Subcutaneous adipose tissue (tissue), 4 donors: Measurements from ENCODE around the gene STXBP6. TPM values are rescaled to one million over a fixed set of nuclear protein-coding genes. Genes with fewer than 3 reads are reported as not detected.

Source experiments
- CTCF ChIP-seq: fragments of 450-650 bp; IDR thresholded peaks from one replicate; pipeline ENCODE4 v1.5.1; 2016; ENCODE audit warnings: low read depth, mild to moderate bottlenecking, control low read depth, antibody characterized with exemption, moderate library complexity
- total RNA-seq, 4 donors: library from RNA; depleted of rRNA; stranded (reverse); fragments of >200 nt; gene quantifications; one replicate each; pipeline ENCODE4 v1.1.0, GENCODE V29; 2016

STXBP6 gene
- total RNA-seq, 4 donors from 2014 or later: 5.4 to 11.7 (median 9.3) TPM

- no peak for TF ChIP-seq CTCF
Observed at GRCh38 chr14:25034803-25035681, 14.9 kb downstream of the STXBP6 start.

- no peak for TF ChIP-seq CTCF
Observed at GRCh38 chr14:25033358-25033757, 16.6 kb downstream of the STXBP6 start.

- no peak for TF ChIP-seq CTCF
Observed at GRCh38 chr14:25032092-25032784, 17.7 kb downstream of the STXBP6 start.

GRCh38 chr14:25026476-25027137, 23.3 kb downstream of the STXBP6 start:
- no peak for TF ChIP-seq CTCF

GRCh38 chr14:25019892-25020291, 30.1 kb downstream of the STXBP6 start:
- TF ChIP-seq CTCF: no peak

GRCh38 chr14:25017562-25017961, 32.4 kb downstream of the STXBP6 start:
- TF ChIP-seq CTCF: no peak

- no peak for TF ChIP-seq CTCF
Observed at GRCh38 chr14:25015761-25016160, 34.2 kb downstream of the STXBP6 start.
